Esophagus mucosa (tissue), 1 donor: ENCODE data around the gene GATA2. TPM values are rescaled to one million over a fixed set of nuclear protein-coding genes. Genes with fewer than 3 reads are reported as not detected.

ENCODE experiments used
- ATAC-seq: fragments of 200-7000 bp; cut with Tn5 transposase; one replicate; pipeline ENCODE4 v1.9.1; 2020
- total RNA-seq: library from RNA; stranded (reverse); gene quantifications from one replicate; pipeline ENCODE4 v1.2.4, GENCODE V29; 2023
- donor health status: DM: yes; HTN: yes; CAD: no.

The GATA2 gene
- total RNA-seq, 1 donor from 2014 or later, result 1.1 TPM

GRCh38 chr3:128455786-128456748 is 36.9 kb downstream of the GATA2 start:
- no peak for ATAC-seq

DNA sequence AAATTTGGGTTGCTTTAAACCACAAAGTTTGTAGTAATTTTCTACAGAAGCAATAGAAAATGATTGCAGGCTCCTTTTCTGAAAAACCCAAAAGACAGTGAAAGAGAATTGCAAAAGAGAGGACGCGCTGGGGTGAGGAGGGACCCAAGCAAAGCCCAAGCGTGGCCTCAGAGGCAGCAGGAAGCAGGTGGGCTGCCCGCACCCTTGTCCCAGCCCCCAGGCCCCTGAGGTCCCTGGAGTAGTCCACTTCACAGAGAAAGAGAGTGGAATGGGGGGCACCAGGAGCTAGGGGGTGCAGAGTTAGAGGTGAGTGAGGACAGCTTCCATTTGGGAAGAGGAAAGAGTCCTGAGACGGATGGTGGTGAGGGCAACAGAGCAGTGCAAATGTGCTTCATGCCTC is 37.9 kb downstream of the GATA2 start:
- no peak for ATAC-seq

- no peak for ATAC-seq
Measured at GRCh38 chr3:128454310-128454618, 38.7 kb downstream of the GATA2 start.

DNA sequence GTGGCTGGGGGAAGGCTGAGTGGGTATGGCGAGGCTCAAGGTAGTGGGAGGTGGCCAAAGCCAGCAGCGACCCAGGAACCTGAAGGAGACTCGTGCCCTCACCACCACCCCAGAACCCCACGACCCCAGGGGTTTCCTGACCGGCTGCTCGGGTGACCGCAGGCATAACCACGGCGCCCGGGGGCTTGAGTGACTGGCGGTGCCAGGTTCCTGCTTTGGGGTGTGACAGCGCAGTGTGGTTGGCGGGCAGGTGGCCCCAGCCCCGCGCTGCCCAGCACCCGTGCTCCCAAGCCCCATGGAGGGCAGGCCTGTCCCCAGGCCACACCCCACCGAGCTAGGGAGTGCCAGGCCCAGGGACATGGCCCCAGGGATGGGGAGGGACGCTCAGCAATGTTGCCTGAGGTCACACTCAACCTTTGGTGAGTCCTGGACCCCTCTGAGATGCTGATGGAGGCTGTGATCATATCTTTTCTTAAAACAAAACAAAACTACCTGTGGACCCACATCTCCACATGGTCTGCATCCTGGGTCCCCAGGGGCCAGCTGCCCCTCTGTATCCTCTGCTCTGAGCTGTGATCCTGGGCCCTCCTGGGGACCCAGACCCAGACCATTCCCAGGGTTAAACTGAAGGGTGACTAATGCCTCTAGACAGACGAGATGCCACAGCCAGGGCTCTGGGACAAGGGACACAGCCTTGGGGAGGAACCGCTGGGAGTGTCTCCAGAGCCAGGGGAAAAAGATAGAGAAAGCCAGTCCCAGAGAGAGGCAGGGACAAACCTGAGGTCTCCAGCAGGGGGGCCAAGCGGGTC is 39.3 kb downstream of the GATA2 start:
- no peak for ATAC-seq

GRCh38 chr3:128452678-128453275 is 40.2 kb downstream of the GATA2 start:
- ATAC-seq, result no peak

GRCh38 chr3:128452120-128452519 is 40.9 kb downstream of the GATA2 start:
- no peak for ATAC-seq

DNA sequence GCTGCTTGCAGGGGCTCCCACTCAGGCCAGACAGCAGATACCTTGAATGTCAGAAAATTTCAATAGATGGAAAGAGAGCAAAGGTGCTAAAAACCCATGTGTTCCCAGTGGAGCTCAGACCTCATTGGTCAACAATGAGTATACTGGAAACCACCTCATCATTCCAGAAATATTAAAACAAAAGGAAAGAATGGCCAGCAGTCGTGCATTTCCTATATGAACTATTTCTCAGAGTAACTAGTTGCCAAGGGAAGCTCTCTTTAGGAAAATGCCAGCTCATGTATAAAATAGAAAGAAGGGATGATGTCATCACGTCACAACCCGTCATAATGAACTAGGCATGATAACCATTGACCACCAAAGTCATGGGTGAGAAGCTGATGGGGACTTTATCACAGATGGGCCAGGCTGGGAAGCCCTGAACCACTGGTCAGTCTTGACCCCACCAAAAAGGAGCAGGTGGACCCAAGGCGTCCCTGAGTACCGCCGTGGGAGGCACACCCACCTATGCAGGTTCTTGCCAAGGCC is 43.8 kb downstream of the GATA2 start:
- no peak for ATAC-seq

- ATAC-seq, result no peak
Measured at GRCh38 chr3:128448491-128448890, 44.5 kb downstream of the GATA2 start.

DNA sequence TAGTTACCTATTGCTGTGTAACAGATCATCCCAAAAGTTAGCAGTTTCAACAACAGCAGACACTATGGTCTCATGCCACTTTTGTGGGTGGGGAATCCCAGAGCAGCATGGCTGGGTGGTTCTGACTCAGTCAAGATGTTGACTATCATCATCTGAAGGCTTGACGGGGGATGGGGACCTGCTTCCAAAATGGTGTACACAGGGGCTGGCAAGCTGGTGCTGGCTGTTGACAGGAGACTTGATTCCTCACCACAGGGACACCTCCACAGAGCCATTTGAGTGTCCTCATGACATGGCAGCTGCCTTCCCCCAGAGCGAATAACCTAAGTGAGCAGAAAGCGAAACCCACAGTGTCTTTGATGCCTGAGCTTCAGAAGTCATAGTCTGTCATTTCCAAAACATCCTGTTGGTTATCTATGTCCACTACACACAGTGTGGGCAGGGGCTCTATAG is 45.4 kb downstream of the GATA2 start:
- no peak for ATAC-seq

GRCh38 chr3:128446821-128447220 is 46.2 kb downstream of the GATA2 start:
- no peak for ATAC-seq

DNA sequence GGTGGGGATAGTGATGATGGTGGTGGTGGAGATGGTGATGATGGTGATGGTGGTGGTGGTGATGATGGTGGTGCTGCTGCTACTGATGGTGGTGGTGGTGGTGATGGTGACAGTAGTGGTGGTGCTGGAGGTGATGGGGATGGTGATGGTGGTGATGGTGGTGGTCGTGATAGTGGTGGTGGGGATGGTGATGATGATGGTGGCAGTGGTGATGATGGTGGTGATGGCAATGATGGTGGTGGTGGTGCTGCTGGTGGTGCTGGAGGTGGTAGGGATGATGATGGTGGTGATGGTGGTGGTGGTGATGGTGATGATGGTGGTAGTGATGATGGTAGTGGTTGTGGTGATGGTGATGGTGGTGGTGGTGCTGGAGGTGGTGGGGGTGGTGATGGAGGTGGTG is 47.6 kb downstream of the GATA2 start:
- ATAC-seq, result no peak

- ATAC-seq, result no peak
Measured at GRCh38 chr3:128443771-128444170, 49.2 kb downstream of the GATA2 start.

- no peak for ATAC-seq
Measured at GRCh38 chr3:128442949-128443348, 50.1 kb downstream of the GATA2 start.

DNA sequence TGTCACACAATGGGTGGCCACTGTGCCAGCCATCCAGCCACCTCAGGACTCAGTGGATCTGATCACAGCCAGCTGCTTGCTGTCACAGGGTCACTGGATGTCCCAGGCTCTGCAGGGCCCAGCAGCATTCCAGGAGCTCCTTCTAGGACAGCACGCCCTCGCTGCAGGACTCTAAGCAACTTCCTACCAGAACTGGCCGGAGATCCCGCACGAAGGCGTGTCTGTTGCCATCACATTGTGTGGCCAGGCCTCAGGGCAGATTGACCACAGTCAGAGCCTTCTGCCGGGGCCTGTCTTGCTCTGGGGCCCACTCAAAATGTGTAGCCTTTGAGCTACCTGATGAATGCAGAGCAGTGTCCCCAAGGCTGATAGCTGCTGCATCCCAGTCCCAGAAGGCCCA is 50.9 kb downstream of the GATA2 start:
- no peak for ATAC-seq

DNA sequence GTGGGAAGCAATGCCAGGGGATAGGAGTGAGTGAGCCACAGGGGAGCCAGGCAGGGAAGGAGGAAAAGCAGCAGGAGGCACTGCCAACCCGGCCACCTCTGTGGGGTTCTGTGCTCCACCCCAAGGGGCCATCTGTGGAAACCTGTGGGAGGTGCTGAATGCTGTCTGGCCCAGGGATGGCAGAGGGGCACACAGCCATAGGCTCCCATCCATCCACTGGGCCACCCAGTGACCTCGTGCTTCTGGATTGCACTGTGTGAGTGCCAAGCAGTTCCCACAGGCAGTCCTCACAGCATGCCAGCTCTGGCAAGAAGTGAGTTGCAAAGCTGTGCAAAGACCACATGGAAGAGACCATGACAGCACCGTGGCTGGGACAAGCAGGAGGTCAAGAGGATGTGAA is 53.8 kb downstream of the GATA2 start:
- ATAC-seq, result no peak

DNA sequence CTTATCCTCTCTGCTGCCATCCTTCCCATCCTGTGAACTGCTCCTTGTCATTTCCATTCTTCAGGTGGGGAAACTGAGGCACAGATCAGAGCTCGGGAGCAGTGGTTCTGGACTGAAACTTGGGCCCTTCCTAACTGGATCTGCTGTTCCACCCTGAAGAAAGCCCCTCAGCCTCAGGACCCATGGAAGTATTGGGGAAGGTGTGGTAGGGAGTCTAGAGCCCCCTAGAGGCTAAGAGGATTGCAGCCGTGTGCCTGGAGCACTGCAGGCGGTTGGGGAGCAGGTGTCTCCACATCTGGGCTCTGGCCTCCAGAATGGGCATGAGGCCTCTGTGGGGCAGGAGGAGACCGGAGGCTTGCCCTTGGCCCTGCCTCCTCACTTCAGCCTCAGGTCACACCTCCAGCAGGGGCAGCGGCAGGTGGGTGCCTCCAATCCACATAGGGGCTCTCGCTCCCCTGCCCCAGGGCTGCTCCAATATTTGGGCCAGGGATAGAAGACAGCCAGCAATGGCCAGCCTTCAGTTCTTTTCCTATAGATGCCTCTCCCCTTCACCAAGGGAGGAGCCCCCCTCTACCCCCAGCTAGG is 54.4 kb downstream of the GATA2 start:
- ATAC-seq, result no peak

- ATAC-seq, result no peak
Measured at GRCh38 chr3:128436214-128436613, 56.8 kb downstream of the GATA2 start.

GRCh38 chr3:128435561-128435960 is 57.4 kb downstream of the GATA2 start:
- ATAC-seq, result no peak

DNA sequence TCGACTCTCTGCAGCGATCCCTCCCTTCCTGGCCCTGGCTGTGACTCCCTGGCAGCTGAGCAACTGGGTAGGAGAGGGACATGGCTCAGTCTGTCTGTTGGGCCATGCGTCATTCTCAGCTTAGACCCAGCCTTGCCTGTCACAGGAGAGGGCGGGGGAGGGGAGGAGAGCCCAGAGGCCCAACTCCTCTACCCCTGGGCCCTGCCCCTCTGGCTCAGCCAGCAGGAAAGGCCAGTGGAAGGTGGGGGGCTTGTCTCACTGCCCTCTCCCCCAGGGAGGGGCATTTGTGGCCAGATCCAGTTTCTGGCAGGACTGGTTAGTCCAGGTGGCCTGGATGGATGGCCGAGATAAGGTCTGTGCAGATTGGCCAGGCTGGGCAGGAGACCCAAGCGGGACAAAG is 57.9 kb downstream of the GATA2 start:
- ATAC-seq, result peak; percentile 25

GRCh38 chr3:128434524-128434923 is 58.5 kb downstream of the GATA2 start:
- ATAC-seq, result no peak

DNA sequence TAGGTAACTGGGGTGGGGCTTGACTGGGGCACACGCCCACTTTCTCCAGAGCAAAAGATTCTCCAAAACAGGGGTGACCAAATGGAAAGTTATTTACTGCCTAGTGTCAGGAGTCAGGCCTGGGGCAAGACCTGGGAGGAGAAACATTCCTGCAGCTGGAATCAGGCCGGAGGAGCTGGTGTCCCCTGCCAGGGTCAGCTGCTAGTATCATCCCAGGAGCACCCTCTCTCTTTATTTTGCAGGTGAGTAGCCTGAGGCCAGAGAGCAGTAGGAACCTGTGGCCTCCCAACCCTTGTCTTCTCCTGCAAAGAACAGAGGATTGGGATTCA is 59.2 kb downstream of the GATA2 start:
- ATAC-seq, result no peak

GRCh38 chr3:128432971-128433836 is 59.8 kb downstream of the GATA2 start:
- ATAC-seq, result no peak
